HG02798 (cell line): ENCODE measurements around the gene TBX4.

Experiments used
- ATAC-seq: cut with Tn5 transposase; IDR thresholded peaks from one replicate; pipeline ENCODE4 v1.9.1; 2021; ENCODE audit warnings: mild to moderate bottlenecking; ENCODE audit not compliant: unreplicated experiment, poor library complexity

Gene TBX4

GRCh38 chr17:61461967-61462718, 9.9 kb downstream of the TBX4 start:
- no peak for ATAC-seq

GRCh38 chr17:61462719-61463315, 10.6 kb downstream of the TBX4 start:
- no peak for ATAC-seq

GRCh38 chr17:61463316-61464129, 11.3 kb downstream of the TBX4 start:
- ATAC-seq = no peak

DNA sequence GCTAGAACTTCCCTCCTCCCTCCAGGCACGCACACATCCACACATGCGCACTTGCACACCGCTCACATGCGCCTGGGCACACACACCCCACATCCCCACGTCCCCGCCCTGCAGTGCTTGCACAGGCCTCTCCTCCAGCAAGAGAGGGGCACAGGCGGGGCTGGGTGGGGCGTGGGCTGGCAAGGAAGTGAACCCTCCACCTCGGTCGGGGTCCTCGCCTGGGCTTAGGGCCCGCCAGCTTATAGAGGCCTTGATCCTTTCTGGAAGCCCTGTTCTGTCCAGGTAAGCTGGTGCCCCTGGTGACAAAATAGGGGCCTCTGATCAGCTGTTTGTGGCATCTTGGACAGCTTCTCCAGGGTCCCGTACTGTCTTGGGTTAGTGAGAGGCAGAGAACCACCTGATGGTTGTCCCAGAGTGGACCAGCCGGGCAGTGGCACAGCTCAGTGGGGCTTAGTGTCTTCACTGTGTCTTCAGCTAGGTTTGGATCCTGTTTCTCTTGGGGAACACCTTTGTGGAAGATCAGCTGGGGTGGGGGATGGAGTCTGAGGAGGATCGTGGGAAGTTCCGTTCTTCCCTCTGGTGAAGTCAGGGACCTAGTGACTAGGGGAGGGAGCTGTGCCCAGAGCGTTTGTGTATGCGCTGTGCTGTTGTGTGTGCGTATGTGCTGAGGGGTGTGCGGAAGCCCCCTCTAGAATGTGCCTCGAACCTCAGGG, 12.1 kb downstream of the TBX4 start:
- ATAC-seq = no peak

DNA sequence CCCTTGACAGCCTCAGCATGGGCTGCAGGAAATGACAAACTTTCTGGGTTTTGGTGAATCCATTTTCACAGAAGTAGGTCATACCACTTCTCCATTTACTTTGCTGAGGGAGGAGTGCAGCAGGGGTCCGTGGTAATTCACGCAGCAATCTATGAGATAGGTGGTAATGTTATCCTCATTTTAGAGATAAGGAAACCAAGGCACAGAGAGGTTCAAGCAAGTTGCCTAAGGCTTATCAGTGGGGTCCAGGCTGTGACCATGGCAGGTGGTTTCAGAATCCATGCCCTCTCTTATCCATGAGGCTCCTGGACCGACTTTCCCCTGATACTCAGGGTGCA, 12.6 kb downstream of the TBX4 start:
- no peak for ATAC-seq

DNA sequence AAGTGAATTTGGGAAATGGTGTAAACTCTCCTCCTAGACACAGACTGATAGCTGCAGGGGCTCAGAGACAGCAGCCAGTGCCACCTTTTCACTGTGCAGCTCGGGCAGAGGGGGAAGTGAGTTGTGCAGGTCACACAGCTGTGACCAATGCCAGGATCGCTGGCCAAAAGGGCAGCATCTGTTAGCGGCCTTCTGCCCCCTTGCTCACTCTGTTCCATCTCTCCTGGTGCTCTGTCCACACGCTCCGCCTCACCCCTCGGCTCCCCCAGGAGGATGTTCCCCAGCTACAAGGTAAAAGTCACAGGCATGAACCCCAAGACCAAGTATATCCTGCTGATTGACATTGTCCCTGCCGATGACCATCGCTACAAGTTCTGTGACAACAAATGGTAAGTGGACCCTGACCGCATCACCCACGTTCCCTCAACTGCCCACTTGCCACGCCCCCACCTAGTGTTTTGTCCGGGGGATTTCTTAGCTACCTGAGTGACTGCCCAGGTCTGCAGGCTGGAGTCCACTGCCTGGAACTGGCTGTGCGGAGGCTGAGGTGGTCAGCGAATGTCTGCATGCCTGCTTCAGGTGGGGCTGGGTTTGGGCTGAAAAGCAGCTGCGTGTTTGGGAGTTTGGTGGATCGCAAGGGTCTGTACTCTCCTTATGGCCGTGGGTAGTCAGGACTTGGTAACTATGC, 13.5 kb downstream of the TBX4 start:
- no peak for ATAC-seq

- ATAC-seq = no peak
Measured at GRCh38 chr17:61466246-61466645, 14.0 kb downstream of the TBX4 start.

DNA sequence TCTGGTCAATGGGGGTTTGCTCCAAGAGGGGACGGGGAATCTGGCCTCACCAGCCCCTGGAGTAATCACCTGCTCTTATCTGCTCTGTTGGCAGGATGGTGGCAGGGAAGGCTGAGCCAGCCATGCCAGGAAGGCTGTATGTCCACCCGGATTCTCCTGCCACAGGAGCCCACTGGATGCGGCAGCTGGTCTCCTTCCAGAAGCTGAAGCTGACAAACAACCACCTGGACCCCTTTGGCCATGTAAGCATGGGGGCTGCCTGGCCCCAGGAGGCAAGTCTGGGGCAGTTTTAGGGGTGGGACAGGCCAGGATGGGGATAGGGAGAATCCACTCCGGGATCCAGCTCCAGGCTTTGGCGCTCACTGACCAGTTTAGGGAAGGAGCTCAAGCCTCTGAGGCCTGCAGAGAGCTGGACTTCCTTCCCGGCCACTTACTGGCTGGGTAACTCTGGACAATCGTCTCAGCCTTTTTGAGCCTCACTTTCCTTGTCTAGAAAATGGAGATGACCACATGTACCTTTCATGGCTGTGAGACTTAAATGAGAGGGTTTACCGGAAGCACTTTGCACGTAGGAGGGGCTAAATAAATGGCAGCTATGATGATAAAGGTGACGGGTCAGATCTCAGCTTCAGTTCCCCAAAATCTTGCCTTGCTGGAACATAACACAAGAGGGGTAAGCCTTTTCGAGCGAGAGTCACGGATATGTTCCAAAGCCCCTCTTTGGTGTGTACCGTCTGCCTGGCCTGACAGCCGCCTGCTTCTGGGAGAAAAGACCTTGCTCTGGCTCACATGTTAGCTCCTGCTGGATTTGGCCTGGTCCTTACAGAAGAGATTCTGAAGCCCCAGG, 15.4 kb downstream of the TBX4 start:
- no peak for ATAC-seq

DNA sequence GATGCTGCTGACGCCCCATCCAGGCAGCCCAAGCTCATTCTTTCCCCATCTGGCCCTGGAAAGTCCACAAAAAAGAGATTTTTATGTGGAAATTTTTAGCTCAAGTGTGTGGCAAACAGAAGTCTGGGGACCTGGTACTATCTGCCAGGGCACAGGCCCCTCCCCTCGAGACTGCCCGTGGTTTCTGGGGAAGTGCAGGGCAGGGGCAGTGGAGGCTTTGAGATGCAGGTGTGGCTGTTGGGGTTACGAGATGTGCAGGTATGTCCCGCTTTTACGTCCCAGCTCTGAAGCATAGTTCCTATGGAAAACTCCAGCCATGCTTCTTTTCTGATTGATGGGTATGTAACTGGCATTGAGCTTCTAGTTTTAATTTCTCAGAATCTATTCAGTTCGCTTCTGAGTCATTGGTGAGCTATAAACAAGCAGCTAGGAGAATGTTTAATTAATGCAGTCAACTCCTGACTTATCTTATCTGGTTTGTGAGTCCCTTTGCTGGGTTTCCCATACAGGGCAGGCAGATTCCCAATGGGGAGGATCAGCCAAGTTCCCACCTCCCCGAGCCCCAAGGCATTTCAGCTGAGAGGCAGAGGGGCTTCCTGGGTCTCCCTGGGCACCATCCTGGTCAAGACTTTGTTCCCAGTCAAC, 16.2 kb downstream of the TBX4 start:
- ATAC-seq = no peak

GRCh38 chr17:61469474-61469873, 17.3 kb downstream of the TBX4 start:
- ATAC-seq = no peak

DNA sequence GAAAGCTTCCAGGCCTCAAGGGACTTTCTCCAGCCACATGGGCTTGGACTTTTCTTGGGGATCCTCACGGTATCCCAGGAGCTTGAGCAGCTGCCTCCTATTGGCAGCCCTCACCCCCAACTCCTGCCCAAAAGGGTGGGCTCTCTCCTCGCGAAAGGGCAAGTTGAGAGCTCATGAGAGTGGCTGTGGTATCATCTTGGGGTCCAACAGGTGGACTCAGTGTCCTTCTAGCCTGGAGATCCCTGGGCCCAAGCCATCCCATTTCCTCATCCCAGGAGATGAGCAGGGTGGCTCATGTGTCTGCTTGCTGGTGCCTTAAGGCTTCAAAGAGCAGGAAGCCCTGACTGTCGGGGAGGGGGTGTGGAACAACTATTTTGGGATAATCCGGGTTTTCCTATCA, 17.7 kb downstream of the TBX4 start:
- no peak for ATAC-seq

- no peak for ATAC-seq
Measured at GRCh38 chr17:61470530-61471136, 18.4 kb downstream of the TBX4 start.

- ATAC-seq = no peak
Measured at GRCh38 chr17:61474235-61474927, 22.2 kb downstream of the TBX4 start.

- ATAC-seq = no peak
Measured at GRCh38 chr17:61474934-61475333, 22.7 kb downstream of the TBX4 start.

GRCh38 chr17:61475726-61476125, 23.5 kb downstream of the TBX4 start:
- no peak for ATAC-seq

- no peak for ATAC-seq
Measured at GRCh38 chr17:61476476-61477203, 24.4 kb downstream of the TBX4 start.

GRCh38 chr17:61477204-61477834, 25.1 kb downstream of the TBX4 start:
- ATAC-seq = no peak
